ENCODE measurements around the gene TH.
A peak's percentile ranks its signal among the peaks of the same experiment; 100 is the strongest.
"Not testable (repeated sequence)": the region's sequence is repeated elsewhere in the genome, so short reads cannot be mapped to it uniquely, and the experiment has no call there.

TH gene

DNA sequence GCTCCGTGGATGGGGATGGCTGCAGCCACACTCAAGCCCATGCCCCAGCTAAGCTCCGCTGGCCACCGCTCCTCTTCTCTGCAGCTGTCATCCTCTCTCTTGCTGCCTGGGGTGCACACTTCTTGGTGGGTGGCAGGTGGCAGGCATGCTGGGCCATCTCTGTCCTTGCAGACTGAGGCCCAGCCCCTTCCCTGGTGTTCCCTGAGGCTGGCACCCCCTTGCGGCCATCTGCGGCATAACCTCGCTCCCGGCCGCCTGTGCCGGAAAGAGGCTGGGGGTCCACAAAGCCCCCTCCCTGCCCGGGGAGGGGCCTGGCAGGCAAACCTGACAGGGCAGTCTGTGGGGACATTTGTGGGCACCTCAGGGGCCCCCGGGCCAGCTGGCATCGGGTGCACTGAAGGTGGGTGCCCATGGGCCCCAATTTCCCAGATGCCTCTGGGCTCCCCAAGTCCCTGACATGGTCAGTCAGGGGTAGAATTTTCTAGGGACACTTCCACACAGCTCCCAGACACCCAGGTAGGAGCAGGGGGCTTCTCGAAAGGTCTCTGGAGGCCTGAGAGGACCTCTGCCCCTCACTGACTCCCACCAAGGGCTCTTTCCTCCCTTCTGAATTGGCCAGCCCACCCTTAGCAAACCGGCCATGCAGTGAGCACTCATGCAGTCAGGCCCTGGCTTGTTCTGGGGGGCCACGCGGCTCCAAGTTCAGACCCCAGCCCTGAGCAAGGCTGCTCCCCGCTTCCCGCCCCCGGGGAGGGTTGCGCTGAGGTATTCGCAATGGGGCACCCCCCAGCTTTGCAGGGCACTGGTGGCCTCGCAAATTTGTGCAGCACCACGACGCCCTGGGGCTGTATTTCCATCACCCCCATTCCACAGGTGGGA lies 23.5 kb upstream of the TH start:
- DNase-seq: peak; percentile 41

DNA sequence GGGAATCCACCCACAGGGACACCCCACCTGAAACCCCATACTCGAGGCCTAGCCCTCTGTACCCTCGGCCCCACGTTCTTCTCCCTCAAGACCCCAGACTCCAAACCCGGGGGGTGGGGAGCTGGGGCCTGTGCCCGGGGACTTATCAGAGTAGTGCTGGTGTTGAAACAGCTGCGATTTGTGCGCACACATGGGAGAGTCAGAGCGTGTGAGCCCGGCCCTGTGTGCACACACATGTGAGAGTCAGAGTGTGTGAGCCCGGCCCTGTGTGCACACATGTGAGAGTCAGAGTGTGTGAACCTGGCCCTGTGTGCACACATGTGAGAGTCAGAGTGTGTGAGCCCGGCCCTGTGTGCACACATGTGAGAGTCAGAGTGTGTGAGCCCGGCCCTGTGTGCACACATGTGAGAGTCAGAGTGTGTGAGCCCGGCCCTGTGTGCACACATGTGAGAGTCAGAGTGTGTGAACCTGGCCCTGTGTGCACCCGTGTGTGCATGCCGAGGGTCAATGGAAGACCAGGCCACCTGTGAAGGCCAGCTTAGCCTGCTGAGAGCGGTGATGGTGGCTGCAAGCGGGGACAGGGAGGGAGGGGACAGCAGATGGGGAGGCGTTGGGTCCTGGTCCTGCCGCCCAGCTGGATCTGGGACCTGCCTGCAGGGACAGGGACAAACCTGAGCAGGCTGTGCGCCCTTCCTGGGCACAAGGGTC lies 22.4 kb upstream of the TH start:
- not testable (repeated sequence) for DNase-seq

DNA sequence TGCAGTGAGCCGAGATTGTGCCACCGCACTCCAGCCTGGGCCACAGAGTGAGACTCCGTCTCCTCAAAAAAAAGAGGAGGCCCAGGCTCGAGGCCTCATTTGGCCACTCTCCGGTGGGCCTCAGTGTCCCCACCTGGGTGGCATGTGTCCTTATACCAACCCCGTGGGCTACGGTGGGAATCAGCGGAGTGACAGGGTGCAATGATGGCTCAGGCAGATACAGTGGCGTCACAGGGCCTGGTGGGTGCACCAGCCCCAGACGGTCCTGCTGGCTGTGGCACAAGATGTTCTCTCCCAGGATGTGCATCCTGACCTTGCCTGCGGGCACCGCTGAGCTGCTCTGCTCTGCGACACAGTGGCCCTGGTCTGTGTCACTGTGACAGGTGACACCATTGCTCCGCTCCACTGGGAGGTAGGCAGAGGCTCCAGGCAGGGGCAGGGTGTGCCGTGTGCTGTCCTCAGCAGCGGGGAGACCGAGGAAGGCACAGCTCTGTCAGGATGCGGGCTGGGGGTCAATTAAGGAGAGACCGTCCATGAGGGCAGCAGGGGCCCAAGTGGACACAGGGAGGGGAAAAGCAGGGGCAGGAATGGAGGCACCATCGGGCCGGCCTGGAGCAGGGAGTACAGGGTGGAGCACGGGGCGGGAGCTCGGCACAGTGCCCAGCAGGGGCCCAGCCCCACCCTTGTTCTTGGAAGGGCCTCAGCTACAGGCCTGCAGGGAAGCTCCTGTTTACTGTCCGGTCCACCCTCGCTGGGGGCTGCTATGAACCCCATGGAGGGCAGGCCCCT lies 21.7 kb upstream of the TH start:
- DNase-seq: no peak

DNA sequence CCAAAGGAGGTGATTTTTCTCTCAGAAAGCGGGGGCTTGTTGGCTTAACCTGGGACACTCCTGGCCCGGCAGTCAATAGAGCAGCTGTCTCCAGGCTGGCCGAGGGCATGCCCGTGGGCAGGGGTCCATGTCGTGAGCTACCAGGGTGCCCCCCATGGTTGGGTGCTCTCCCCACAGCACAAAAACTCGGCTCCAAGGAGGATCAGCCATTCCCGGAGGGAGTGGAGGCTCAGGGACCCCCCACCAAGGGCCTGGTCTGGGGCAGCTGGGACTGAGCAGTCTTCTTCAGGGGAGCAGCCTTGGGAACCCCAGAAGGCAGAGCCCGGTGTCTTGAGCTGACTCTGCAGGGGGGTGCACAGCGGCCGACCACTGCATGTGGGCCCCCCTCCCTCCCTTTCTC lies 20.8 kb upstream of the TH start:
- no peak for DNase-seq

DNA sequence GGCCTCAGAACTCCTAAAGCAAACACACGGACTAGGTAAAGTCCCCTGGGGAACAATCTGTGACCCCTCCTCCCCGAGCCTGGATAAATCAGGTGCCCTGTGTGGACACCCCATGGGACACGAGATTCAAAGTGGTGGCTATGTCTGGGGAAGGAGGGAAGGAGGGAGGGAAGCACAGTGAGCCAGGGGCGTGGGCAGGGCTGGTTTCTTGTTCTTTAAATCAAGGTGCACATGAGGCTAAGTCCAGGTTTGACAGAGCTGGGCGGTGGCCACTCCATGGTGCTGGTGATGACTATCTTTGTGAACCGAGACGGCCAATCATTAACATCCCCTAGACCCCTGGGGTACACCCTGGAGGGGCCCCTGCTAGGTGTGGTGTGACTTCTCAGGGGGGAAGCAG lies 20.3 kb upstream of the TH start:
- DNase-seq: no peak

DNA sequence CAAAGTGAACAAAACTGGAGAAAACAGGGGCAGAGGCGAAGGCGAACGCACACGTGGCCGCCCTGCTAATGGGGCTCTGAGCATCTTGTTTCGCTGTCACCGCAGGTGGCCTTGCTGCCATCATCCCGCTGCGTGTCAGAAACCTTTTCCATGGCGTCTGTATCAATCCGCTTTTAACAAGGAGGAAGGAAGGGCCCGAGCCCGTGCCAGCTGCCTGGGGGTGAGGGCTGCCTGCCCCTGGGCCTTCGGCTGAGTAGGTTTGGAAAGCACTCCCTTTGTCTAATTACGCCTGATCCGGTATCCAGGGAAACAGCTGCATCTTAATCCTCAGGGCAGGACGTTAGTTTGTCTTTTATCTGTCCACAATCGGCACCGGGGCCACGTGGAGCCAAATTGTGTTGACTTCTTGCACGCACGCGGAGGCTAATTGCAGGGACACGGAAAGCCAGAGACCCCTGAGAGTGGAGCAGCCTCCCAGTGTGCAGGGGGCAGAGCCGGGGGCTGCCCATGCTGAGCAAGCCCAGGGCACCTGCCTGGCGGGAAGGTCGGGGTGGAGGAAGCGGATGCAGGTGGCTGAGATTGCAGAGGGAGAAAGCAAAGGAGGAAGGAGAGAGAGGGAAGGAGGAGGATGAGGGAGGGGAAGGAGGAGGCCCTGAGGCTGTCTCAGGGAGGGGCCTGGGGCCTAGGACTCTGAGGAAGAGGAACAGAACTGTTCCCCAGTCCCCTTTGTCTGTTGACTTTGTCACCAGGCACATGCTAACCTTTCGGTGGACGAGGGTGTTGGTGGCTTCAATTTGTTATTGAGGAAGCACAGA lies 19.2 kb upstream of the TH start:
- peak; percentile 50 for DNase-seq

DNA sequence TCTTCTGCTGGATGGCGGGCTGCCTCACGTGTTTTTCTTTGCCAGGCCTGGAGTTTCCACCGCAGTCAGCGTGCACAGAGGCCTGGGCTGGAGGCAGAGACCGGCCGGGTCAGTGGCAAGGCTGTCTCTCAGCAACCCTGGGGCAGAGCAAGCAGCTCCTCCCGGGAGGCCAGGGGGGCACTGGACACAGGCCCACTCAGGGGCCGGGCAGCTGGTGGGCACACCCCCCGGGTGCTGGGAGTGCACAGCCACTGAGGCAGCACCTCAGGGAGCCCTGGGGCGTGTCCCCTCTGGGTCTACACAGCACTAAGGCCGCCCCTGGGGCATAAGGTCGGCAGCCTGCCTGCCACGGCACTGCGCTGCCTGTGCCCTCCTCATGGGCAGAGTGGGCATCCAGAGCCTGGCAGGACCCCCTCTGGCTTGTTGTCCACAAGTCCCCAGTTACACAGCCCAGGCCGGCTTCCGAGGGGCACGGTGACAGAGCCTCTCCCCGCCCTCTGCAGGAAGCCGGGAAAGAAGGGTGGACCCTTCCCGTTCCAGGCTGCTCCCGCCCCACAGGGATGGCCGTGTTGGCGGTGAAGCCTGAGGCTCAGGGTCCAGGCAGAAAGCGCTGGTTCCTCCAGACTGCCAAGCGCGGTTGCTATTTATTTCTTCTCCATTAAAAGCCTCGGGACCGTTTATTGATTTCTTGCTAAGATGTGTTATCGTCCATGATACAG lies 18.5 kb upstream of the TH start:
- no peak for DNase-seq

DNA sequence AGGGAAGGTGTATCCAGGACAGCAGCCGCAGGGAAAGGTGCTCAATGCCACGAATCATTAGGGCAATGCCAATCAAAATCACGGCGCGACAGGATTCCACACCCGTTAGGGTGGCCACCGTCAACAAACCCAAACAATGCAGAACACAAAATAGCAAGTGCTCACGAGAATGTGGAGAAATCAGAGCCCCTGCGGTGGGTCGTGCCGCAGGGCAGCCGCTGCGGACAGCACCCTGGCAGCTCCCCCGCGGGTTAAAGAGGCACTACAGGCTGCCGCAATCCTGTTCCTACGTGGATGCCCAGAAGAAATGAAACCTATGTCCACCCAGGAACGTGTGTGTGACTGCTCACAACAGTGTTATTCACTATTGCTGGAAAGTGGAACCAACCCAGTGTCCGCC lies 17.1 kb upstream of the TH start:
- DNase-seq: no peak

DNA sequence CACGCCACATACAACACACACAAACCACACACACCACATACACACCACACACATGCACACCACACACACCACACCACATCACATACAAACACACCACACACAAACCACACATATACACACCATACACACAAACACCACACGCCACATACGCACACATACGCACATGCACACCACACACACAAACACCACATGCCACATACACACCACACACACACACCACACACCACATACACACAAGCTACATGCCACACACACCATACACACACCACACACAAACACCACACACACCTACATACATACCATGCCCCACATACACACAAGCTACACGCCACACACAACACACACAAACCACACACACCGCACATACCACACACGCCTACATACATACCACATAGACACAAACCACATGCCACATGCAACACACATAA lies 15.7 kb upstream of the TH start:
- DNase-seq: no peak

DNA sequence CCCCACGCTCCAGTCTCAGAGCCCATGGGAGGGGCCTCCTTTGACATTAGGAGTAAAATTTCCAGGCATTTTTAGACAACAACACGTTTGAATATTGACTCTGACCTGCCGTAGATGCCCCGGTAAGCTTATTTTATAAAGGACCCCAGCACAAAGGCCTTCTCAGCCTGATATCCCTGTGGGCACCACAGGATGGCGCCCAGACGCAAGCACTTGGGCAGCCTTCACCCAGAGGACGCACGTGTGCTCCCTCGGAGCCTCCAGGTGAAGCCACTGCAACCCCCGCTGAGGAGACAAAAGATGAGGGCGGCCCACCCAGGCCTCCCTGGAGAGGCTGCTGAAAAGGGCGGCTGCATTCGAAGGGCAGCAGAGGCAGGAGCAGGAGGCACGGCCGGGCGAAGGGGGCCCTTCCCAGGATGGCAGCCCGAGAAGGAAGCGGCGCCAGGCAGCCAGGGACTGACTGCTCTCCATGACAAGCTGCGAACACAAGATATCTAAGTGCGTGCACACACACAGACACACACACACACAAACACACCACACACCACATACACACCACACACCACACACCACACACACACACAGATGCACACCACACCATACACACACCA lies 15.2 kb upstream of the TH start:
- peak; percentile 50 for DNase-seq

DNA sequence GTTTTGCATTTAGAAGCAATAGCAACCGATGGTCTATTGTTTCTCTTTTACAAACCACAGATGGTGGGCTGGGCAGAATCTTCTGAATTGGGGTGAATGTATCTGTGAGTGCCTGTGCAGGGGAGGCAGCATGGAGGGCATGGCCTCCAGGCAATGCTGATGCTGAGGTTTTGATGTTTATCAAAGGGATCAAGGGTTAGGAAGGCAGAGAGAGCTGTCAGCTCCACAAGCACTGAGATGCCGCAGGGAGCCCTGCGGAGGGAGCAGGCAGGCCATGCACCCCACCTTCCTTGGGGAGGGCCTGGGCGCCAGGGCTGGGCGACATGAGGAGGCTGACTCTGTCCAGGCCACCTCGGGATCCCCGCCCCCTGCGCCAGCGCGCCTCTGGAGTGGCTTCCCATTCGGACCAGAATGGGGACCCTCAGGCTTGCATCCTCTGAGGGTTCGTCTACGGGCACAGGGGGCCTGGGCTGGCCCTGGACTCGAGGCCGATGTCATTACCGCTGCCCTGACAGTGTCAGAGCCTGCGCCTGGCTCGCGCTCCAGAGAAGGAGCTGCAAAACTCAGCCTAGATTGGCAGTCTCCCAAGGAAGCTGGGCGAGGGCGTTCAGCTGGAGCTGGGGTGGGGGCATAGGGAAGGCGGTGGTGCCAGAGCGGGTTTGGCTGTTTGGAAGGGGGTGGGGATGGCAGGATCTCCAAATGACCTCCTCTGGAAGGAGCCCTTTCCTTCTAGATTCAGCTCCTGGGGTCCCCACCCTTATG lies 13.9 kb upstream of the TH start:
- DNase-seq: no peak

DNA sequence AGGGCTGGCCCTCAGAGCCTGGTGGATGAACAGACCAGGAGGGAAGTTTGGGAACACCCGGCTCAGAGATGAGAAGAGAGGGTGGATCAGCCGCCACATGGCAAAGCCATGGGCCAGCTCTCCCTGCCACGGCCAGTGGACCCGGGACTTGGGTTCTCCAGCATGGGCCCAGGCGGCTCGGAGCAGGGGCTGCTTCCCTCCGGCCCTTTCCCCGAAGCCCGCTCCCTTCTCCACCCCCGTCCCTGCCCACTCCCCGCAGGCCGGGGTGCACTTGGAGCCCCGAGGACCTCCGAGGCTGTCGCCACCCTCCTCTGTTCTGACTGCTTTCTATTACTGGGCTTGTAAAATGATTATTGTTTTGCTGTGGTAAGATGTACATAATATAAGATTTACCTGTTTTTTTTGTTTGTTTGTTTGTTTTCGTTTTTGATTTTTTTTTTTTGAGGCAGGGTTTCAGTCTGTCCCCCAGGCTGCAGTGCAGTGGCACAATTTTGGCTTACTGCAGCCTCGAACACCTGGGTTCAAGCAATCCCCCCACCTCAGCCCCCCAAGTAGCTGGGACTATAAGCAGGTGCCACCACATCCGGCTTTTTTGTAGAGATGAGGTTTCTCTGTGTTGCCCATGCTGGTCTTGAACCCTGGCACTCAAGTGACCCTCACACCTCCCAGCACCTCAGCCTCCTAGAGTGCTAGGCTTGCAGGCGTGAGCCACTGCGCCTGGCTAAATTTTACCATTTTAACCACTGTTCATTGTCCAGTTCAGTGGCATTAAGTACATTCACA lies 11.3 kb upstream of the TH start:
- DNase-seq: no peak

DNA sequence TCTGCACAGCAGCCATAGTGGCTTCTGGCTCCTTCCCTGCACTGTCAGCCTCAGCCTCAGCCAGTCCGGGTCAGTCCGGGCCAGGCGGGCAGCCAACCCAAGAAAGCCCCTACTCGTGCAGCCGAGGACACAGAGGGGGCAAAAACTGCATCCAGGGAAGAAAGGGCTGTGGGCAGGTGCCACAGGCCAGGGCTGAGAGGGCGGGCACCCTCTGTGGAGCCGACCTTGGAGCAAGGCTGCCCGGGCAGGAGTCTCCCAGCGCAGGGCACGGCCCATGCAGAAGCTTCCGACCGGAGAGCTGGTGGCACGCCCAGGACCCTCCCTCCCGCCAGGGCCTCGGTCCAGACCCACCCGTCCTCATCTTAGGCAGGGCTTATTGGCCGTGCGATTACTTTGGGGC lies 10.5 kb upstream of the TH start:
- DNase-seq: no peak

DNA sequence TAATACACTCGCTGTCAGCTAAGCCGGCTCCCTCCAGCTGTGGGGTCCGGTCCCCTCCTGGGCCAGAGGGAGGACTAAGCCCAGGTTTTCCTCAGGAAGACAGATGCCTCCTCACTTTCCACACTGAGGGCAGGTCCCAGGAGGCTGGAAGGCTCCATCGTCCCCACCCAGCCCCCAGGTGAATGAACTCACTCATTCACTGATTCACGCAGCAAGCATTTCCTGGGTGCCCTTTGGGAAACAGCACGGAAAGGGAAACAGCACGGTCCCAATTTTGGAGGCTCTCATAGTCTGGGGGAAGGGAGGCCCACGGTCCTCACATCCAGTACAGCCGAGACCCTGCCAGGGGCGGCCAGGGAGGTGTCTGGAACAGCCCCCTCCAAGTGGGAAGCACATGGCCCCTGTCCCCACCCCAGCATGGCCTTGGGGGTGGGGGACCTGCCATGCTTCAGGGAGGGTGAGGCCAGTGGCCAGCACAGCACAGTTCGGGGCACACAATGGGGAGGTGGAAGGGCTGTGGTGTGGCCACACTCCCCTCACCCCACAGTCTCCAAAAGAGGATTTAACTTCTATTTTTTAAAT lies 9.3 kb upstream of the TH start:
- DNase-seq: no peak

DNA sequence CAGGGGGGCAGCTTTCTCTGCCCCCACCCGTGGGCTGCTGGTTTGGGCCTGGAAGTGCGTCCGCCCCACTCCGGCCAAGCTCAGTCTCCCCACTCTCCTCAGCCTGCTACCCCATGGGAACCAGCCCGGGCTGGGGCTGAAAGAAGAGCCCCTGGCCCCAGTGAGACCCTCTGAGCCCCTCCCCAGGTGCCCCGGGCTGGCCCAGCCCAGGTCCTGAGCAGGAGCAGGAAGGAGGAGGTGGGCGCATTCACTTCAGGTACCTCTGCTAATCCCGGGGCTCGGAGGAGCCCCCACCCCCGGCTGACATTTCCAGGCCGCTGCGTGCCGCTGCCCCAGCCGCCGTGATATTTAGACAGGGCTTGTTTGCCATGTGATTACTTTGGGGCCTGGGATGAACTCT lies 8.7 kb upstream of the TH start:
- no peak for DNase-seq

DNA sequence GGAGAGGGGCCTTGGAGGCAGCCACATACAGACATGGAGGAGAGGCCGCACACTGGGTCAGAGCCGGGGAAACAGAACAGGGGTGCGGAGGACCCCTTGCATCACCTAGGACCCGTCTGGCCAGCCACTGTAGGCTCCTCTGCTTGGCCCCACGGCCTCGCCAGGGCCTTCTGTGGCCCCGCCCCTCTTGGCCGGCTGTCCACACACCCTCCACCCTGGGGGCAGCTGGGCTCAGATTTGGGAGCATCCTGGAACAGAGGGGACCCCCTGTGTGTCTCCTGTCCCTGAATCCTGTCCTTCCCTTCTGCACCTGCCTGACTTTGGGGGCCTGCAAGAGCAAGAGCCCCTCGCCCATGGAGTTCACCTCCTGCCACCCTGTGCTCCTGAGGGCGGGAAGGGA lies 7.9 kb upstream of the TH start:
- DNase-seq: no peak

DNA sequence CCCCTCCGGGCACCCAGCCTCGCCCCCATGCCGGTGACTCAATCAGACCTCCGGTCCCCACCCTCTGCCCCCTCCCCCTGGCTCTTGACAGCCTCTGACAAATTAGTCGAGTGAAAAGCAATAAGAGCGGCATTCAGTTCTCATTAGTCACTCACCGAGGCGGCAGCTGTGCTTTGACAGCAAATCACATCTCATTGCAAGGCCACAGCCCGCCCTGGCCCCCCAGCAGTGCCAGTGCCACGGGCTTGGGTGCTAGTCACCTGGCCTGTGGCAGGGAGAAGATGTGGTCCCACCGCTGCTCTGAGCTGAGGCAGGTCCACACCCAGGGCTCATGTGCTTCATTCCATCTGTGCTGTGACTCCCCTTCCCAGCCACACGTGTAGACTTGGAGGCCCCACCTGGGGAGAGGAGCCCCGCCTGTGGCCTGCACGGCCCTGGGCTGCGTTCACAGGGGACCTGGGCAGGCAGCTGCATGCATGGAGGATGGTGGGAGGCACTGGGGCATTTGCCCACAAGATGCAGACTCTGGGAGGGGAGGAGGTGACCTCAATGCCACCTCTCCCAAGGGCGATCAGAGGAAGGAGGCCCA lies 7.4 kb upstream of the TH start:
- DNase-seq: no peak

DNA sequence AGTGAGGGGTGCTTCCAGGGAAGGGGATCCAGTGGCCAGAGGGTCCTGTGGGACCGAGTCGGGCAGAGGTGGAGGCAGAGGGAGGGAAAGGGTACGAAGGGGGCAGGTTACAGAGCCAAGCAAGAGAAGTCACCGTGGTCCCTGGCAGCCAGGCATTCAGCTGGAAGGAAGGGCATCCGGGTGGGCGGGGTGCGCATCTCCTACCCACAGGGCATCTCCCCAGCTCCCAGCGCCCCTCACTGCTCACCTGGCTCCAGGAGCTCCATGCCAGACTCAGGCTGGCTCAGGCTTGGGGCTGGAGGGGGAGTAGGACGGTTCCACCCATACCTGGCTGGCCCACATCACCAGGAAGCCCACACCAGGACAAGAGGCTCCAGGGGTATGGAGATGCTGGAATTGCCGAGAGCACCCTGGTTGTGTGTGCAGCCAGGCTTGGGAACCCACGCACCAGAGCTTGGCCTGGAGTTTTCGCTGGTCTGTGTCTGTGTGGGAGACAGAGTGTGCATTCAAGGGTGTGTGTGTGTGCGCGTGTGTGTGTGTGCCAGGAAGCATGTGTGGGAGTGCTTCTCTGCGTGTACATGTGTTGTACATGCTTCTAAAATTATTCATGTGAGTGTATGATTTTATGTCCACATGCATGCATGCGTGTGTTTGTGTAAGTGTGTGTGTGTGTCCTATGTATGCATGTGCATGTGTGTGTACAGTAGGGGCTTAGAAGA lies 6.6 kb upstream of the TH start:
- not testable (repeated sequence) for DNase-seq

All from CD4-positive, alpha-beta T cell treated with Interferon gamma for 1 hour (primary cell).